ENCODE data around the gene L3MBTL1.

GRCh38 chr20:43564455-43564854 is 57.0 kb downstream of the L3MBTL1 start:
- TF ChIP-seq CTCF (IDR thresholded peaks at IDR 0.05; ENCODE audit: low read depth, low read length): no peak
- no peak for TF ChIP-seq POLR2A (IDR thresholded peaks at IDR 0.05; ENCODE audit: extremely low read depth, insufficient read length)
- TF ChIP-seq MYC (IDR thresholded peaks at IDR 0.05; ENCODE audit: low read depth, low read length): no peak

Data from NB4 (cell line).